Stomach (tissue), 4 donors: ENCODE results near the gene CCN6.

Experiments used
- POLR2A ChIP-seq, 4 donors: fragments of 450-650 bp; IDR thresholded peaks; one replicate each; pipeline ENCODE4 v1.6.1; 2016; ENCODE audit warnings: antibody characterized with exemption in 4 of 4, control low read depth in 2 of 4, mild to moderate bottlenecking in 1 of 4, moderate library complexity in 1 of 4
- TF ChIP-seq, protein P1 (sequence below), 7 experiments: fragments of 450-650 bp in 4 of 7; fragments of 200-600 bp in 3 of 7; sonication (generic) in 3 of 7; IDR thresholded peaks; one replicate each; pipeline ENCODE4 v1.5.1; 2016 to 2019; ENCODE audit warnings: antibody characterized with exemption in 7 of 7, control low read depth in 2 of 7, mild to moderate bottlenecking in 1 of 7

DNA sequence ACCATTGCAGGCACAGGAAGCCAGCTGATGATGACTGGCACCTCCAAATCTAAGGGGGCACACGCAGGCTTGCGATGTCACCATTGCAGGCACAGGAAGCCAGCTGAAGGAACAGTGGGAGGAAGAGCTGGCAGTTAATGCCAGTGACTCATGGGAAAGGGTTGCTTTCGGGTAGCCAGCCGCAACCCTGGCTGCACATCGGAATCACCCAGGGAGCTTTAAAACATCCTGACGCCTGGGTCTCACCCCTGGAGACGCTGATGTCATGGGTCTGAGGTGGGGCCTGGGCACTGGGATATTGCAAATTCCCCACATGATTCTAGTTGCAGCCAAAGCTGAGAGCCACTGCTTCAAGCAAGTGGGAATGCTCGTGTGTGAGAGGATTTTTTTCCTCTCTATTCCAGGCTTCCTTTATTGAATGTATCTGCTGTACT, 16.1 kb upstream of the CCN6 start:
- TF ChIP-seq POLR2A (IDR thresholded peaks at IDR 0.05), result no peak
- TF ChIP-seq, protein P1, sequence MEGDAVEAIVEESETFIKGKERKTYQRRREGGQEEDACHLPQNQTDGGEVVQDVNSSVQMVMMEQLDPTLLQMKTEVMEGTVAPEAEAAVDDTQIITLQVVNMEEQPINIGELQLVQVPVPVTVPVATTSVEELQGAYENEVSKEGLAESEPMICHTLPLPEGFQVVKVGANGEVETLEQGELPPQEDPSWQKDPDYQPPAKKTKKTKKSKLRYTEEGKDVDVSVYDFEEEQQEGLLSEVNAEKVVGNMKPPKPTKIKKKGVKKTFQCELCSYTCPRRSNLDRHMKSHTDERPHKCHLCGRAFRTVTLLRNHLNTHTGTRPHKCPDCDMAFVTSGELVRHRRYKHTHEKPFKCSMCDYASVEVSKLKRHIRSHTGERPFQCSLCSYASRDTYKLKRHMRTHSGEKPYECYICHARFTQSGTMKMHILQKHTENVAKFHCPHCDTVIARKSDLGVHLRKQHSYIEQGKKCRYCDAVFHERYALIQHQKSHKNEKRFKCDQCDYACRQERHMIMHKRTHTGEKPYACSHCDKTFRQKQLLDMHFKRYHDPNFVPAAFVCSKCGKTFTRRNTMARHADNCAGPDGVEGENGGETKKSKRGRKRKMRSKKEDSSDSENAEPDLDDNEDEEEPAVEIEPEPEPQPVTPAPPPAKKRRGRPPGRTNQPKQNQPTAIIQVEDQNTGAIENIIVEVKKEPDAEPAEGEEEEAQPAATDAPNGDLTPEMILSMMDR (IDR thresholded peaks at IDR 0.05), result no peak
